Breast epithelium (tissue), 4 donors: ENCODE results near the gene GET4. TPM values are rescaled to one million over a fixed set of nuclear protein-coding genes. Genes with fewer than 3 reads are reported as not detected.
A peak's percentile ranks its signal among the peaks of the same experiment; 100 is the strongest.

Source experiments
- DNase-seq, 2 donors: peaks; one replicate each; pipeline ENCODE4 v3.0.0-alpha.2; 2019; ENCODE audit warnings: low spot score in 2 of 2
- H3K27ac ChIP-seq, 2 donors: fragments of 200-600 bp; sonication (generic) in 1 of 2; one replicate each; pipeline ENCODE4 v1.5.1; 2016 to 2019; ENCODE audit warnings: mild to moderate bottlenecking in 1 of 2
- H3K27me3 ChIP-seq, 2 donors: fragments of 200-600 bp; sonication (generic) in 1 of 2; one replicate each; pipeline versions ENCODE4 v1.5.1 to v1.6.0; 2017 to 2019; ENCODE audit warnings: control low read depth in 1 of 2, mild to moderate bottlenecking in 1 of 2
- H3K36me3 ChIP-seq: fragments of 200-600 bp; one replicate; pipeline ENCODE4 v1.5.1; 2019
- H3K4me1 ChIP-seq, 2 donors: fragments of 200-600 bp; sonication (generic); one replicate each; pipeline ENCODE4 v1.5.1; 2016 to 2019; ENCODE audit warnings: control low read depth in 1 of 2
- H3K4me3 ChIP-seq, 3 donors: fragments of 200-600 bp; sonication (generic); 1 replicate in 2 of 3; 2 replicates in 1 of 3; pipeline ENCODE4 v1.5.1; 2016 to 2019; ENCODE audit warnings: mild to moderate bottlenecking in 3 of 3, moderate library complexity in 2 of 3
- H3K9me3 ChIP-seq, 2 donors: fragments of 200-600 bp; sonication (generic) in 1 of 2; one replicate each; pipeline ENCODE4 v1.5.1; 2016 to 2019; ENCODE audit warnings: control low read depth in 1 of 2
- POLR2A ChIP-seq: fragments of 450-650 bp; IDR thresholded peaks from one replicate; pipeline ENCODE4 v1.6.1; 2016; ENCODE audit warnings: antibody characterized with exemption, mild to moderate bottlenecking, moderate library complexity
- POLR2AphosphoS5 ChIP-seq, 3 donors: sonication (generic); formaldehyde crosslinking; IDR thresholded peaks; one replicate each; pipeline ENCODE4 v1.6.1; 2017; ENCODE audit warnings: antibody characterized with exemption in 3 of 3
- intact Hi-C: fragments of 100-400 bp; cut with DNase I; formaldehyde crosslinking; loops from one replicate; pipeline ENCODE4 v1.15.1; 2023; ENCODE audit warnings: low total_unique reads
- total RNA-seq, 3 donors: library from RNA; depleted of rRNA; stranded (reverse); fragments of >200 nt; gene quantifications; one replicate each; pipeline ENCODE4 v1.1.0, GENCODE V29; 2016
- TF ChIP-seq, protein P1 (sequence below), 3 donors: fragments of 450-650 bp; IDR thresholded peaks; one replicate each; pipeline ENCODE4 v1.5.1; 2016 to 2017; ENCODE audit warnings: antibody characterized with exemption in 3 of 3, mild to moderate bottlenecking in 3 of 3, moderate library complexity in 3 of 3

The GET4 gene
- total RNA-seq, 3 donors from 2014 or later, result 23.7 to 33.4 (median 29.5) TPM

GRCh38 chr7:918118-918425, 41.7 kb downstream of the GET4 start:
- DNase-seq, result peak in 1 of 2 donors; percentile 30
- no peak overlapping the region for H3K27ac ChIP-seq
- TF ChIP-seq POLR2A (no peak), POLR2AphosphoS5 (IDR thresholded peaks at IDR 0.05) (no peak)
- TF ChIP-seq, protein P1, sequence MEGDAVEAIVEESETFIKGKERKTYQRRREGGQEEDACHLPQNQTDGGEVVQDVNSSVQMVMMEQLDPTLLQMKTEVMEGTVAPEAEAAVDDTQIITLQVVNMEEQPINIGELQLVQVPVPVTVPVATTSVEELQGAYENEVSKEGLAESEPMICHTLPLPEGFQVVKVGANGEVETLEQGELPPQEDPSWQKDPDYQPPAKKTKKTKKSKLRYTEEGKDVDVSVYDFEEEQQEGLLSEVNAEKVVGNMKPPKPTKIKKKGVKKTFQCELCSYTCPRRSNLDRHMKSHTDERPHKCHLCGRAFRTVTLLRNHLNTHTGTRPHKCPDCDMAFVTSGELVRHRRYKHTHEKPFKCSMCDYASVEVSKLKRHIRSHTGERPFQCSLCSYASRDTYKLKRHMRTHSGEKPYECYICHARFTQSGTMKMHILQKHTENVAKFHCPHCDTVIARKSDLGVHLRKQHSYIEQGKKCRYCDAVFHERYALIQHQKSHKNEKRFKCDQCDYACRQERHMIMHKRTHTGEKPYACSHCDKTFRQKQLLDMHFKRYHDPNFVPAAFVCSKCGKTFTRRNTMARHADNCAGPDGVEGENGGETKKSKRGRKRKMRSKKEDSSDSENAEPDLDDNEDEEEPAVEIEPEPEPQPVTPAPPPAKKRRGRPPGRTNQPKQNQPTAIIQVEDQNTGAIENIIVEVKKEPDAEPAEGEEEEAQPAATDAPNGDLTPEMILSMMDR (IDR thresholded peaks at IDR 0.05), result no peak
- no peaks in the 10 kb centered on the region for H3K27me3 ChIP-seq
- no peaks in the 10 kb centered on the region for H3K9me3 ChIP-seq
- intact Hi-C loops, result no loop called here
- no peak overlapping the region for H3K4me3 ChIP-seq
- no peaks in the 10 kb centered on the region for H3K4me1 ChIP-seq
- H3K36me3 ChIP-seq, result no peaks in the 10 kb centered on the region

GRCh38 chr7:918441-919113, 42.2 kb downstream of the GET4 start:
- no peaks in the 10 kb centered on the region for H3K9me3 ChIP-seq
- no peaks in the 10 kb centered on the region for H3K36me3 ChIP-seq
- H3K27ac ChIP-seq, result no peak overlapping the region
- no peak overlapping the region for H3K4me3 ChIP-seq
- TF ChIP-seq POLR2AphosphoS5 (IDR thresholded peaks at IDR 0.05) (no peak), POLR2A (no peak)
- TF ChIP-seq, protein P1 (IDR thresholded peaks at IDR 0.05), result no peak
- no peaks in the 10 kb centered on the region for H3K27me3 ChIP-seq
- H3K4me1 ChIP-seq, result no peaks in the 10 kb centered on the region
- DNase-seq, result peak in 1 of 2 donors; percentile 50
- intact Hi-C loops, result no loop called here

- H3K27ac ChIP-seq, result no peak overlapping the region
- H3K4me1 ChIP-seq, result no peaks in the 10 kb centered on the region
- intact Hi-C loops, result no loop called here
- H3K9me3 ChIP-seq, result no peaks in the 10 kb centered on the region
- DNase-seq, result peak in 1 of 2 donors; percentile 12
- TF ChIP-seq POLR2A (no peak), POLR2AphosphoS5 (IDR thresholded peaks at IDR 0.05) (no peak)
- TF ChIP-seq, protein P1 (IDR thresholded peaks at IDR 0.05), result no peak
- no peak overlapping the region for H3K4me3 ChIP-seq
- H3K27me3 ChIP-seq, result no peaks in the 10 kb centered on the region
- H3K36me3 ChIP-seq, result no peaks in the 10 kb centered on the region
Measured at GRCh38 chr7:919114-919442, 42.7 kb downstream of the GET4 start.

- TF ChIP-seq, protein P1 (IDR thresholded peaks at IDR 0.05), result no peak
- TF ChIP-seq POLR2A, result no peak
- TF ChIP-seq POLR2AphosphoS5 (IDR thresholded peaks at IDR 0.05), result no peak
Measured at GRCh38 chr7:919924-920341, 43.6 kb downstream of the GET4 start.

GRCh38 chr7:920351-921070, 44.2 kb downstream of the GET4 start:
- intact Hi-C loops, result loop anchor here (5.0 kb wide), 1 partner anchor 432 kb away; no protein-coding TSS in a partner anchor
- TF ChIP-seq POLR2A (no peak), POLR2AphosphoS5 (IDR thresholded peaks at IDR 0.05) (no peak)
- TF ChIP-seq, protein P1 (IDR thresholded peaks at IDR 0.05), result no peak
- peak in 1 of 2 donors; percentile 49 for DNase-seq
- Histone ChIP-seq H3K36me3 (no peaks in the 10 kb centered on the region), H3K9me3 (no peaks in the 10 kb centered on the region), H3K4me3 (no peak overlapping the region), H3K4me1 (no peaks in the 10 kb centered on the region), H3K27me3 (no peaks in the 10 kb centered on the region), H3K27ac (no peak overlapping the region)

More at GRCh38 chr7:919924-920341, 43.6 kb downstream of the GET4 start:
- H3K36me3 ChIP-seq, result no peaks in the 10 kb centered on the region
- H3K4me3 ChIP-seq, result no peak overlapping the region
- no peak overlapping the region for H3K27ac ChIP-seq
- no peaks in the 10 kb centered on the region for H3K4me1 ChIP-seq
- no peaks in the 10 kb centered on the region for H3K27me3 ChIP-seq
- H3K9me3 ChIP-seq, result no peaks in the 10 kb centered on the region
- intact Hi-C loops, result loop anchor here (5.0 kb wide), 1 partner anchor 432 kb away; no protein-coding TSS in a partner anchor
- no peak for DNase-seq
